PC-9 (cell line): Measurements from ENCODE around the gene LDAH.

Source experiments
- CTCF ChIP-seq: fragments of 200-600 bp; sonication (generic); conservative IDR thresholded peaks from 2 replicates; pipeline ENCODE4 v1.6.1; 2017; ENCODE audit warnings: mixed run types, antibody characterized with exemption, mild to moderate bottlenecking, moderate library complexity
- EZH2 ChIP-seq: fragments of 200-600 bp; sonication (generic); IDR thresholded peaks from 2 replicates; pipeline ENCODE4 v1.8.0; 2017; ENCODE audit warnings: antibody characterized with exemption, low read depth

GRCh38 chr2:20704886-20705285 is 118.0 kb downstream of the LDAH start:
- no peak for TF ChIP-seq CTCF
- TF ChIP-seq EZH2, result no peak
